SK-MEL-5 (cell line): ENCODE results near the gene MAP1LC3A. TPM values are rescaled to one million over a fixed set of nuclear protein-coding genes. Genes with fewer than 3 reads are reported as not detected.
"Not testable (repeated sequence)": the region's sequence is repeated elsewhere in the genome, so short reads cannot be mapped to it uniquely, and the experiment has no call there.

Experiments
- DNase-seq: peaks from one replicate; pipeline ENCODE4 v3.0.0-alpha.2; 2016; ENCODE audit warnings: low read depth, low spot score
- in situ Hi-C: cut with HindIII; loops from 2 replicates; pipeline ENCODE4 v1.10.0; 2016; ENCODE audit warnings: low sequenced_read_pairs, high pct_unique_total_duplicates, low pct_unique_long_range_greater_than_20kb
- polyA plus RNA-seq, 2 experiments: library from polyadenylated mRNA; depleted of rRNA; stranded (reverse); fragments of >200 nt; gene quantifications; 2 replicates each; pipeline ENCODE4 v1.2.3, GENCODE V29; 2015
- total RNA-seq: library from RNA; depleted of rRNA; stranded (reverse); fragments of >200 nt; shearing (Covaris generic); gene quantifications from 2 replicates; pipeline ENCODE4 v1.2.3, GENCODE V29; 2014; rRNA removed

MAP1LC3A gene
- total RNA-seq: 1.1 and 1.5 TPM in 2 replicates
- polyA plus RNA-seq (2015; cell fraction: cytosol; rRNA removed): 0.31 TPM in 1 of 2 replicates, not detected in the other
- polyA plus RNA-seq (2015; cell fraction: nucleus; rRNA removed): 0.35 TPM in 1 of 2 replicates, not detected in the other

DNA sequence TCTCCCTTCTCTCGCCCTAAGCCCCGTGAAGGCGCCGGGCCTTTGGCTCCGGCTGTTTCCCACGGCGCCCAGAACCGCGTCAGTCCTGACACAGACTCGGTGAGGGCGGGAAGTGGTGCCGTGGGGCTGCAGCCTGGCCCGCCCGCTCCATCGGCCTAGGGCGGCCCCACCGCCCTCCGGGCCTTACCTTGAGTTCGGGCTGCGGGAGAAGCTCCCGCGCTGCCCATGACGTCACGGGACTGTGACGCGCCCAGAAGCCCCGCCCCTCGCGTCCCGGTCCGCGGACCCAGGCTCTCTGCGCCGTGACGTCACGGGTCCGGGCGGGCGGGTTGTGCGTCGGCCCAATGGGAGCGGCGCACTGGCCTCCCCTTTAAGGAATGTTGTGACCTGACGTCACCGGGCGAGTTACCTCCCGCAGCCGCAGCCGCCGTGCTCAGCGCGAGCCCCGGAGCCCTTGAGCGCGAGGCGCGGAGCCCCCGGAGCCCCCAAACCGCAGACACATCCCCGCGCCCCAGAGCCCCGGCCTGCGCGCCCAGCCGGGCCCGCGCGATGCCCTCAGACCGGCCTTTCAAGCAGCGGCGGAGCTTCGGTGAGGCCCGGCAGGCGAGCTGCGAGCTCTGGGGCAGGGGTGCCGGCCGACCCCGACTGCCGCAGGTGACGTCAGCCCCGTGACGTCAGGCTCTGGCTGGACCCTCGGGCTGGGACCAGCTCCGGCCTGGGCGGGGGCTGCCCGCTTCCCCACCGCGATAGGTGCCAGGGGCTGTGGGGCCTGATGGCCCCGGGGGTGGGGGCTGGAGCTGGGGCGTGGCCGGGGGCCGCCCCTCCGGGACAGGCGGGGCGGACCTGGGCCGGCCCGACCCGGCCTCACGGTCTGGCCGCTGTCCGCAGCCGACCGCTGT is at the start of gene MAP1LC3A:
MAP1LC3A (plus strand) TSS at position 399 of the 899 bp plus-strand sequence; CDS start at position 550, 151 bp downstream.
- no peak for DNase-seq
- in situ Hi-C loops: no loop called here

DNA sequence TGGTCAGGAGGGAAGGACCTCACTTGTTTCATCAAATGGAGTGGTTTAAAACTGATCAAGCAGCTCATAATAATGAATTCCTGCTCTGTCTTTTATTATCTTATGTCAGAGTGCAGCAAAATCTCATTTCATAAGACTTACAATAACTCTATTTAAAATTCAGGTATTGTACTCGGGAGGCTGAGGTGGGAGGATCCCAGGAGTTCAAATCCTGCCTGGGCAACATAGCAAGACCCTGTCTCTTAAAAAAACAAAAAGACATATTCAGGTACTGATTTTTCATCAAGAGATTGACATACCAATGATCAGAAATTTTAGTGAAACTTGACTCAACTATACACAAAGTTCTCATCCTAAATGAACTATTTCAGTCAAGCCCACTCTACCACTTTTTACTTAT is 47.9 kb upstream of the MAP1LC3A start:
- in situ Hi-C loops: no loop called here
- no peak for DNase-seq

DNA sequence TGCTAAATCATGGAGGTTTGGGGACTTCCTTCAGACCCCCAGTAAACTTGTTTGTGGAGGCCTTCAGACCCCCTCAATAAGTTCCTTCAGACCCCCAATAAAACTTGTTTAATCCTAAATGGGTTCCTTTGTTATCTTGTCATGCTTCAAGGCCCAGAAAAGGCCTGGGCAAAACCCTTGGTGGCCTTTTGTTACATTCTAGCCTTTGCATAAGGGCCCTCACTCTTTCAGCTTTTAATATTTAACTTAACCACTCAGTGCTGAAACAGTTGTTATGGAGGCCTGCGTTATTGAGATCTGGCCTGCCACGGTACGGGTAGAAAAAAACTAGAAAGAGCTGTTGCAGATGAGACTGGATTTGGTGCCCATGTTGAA is 46.6 kb upstream of the MAP1LC3A start:
- in situ Hi-C loops: no loop called here
- no peak for DNase-seq

DNA sequence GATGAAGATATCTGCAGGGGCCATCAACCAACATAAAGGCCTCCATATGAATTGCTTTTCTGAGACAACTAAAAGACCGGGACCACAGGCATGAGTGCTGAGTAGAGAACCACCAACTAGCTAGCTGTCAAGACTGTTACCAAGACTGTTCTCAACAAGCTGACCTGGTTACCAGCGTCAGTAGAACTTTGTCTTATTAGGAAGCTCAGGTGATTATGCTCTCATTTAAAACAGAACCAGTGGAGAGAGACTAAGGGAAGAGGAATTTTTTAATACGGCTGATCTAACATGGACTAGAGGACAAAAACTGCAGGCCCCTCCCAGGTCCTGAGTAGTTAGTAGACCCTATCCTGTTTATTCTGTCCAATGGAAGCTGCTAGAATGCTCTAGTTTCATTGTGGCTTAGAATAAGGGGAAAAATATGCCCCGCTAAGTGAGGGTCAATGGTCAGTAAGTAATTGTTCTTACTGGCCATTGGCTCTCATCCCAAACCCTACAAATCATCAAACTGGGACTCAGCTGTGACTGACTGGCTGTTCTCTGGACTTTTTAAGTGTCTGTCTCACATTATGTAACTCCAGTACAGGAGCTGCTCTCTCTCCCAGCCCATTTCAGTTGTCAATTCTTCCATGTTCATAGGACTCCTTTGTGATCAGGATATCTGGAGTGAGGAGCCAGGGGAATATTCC is 46.1 kb upstream of the MAP1LC3A start:
- DNase-seq: no peak
- in situ Hi-C loops: no loop called here

DNA sequence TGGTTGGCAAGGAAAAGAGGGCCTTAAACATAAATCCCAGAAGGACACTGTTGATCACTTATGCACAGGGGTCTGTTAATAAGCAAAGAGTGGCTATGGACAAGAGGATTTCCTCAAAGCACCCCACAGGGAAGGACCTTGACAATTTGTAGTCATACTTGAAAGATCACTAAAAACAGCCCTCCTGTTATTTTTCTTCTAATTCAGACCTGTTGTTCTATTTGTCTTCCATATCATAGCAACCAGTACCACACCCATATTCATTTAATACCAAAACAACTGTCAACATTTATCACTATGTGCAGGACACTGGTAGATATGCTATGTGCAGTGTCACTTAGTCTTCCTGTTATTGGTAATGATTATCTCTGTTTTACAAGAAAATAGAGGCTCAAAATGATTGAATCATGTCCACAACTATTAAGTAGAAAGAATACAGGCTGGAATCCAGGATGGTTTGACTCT is 45.5 kb upstream of the MAP1LC3A start:
- in situ Hi-C loops: no loop called here
- DNase-seq: no peak

DNA sequence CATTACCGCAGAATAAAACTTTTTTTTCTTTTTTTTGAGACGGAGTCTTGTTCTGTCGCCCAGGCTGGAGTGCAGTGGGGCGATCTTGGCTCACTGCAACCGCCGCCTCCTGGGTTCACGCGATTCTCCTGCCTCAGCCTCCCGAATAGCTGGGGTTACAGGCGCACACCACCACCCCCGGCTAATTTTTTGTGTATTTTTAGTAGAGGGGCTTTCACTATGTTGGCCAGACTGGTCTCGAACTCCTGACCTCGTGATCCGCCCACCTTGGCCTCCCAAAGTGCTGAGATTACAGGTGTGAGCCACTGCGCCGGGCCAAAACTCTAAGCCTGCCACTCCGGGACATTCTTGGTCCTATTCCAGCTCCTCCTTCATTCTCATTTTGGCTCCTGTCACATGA is 44.5 kb upstream of the MAP1LC3A start:
- in situ Hi-C loops, DNase-seq: not testable (repeated sequence)

DNA sequence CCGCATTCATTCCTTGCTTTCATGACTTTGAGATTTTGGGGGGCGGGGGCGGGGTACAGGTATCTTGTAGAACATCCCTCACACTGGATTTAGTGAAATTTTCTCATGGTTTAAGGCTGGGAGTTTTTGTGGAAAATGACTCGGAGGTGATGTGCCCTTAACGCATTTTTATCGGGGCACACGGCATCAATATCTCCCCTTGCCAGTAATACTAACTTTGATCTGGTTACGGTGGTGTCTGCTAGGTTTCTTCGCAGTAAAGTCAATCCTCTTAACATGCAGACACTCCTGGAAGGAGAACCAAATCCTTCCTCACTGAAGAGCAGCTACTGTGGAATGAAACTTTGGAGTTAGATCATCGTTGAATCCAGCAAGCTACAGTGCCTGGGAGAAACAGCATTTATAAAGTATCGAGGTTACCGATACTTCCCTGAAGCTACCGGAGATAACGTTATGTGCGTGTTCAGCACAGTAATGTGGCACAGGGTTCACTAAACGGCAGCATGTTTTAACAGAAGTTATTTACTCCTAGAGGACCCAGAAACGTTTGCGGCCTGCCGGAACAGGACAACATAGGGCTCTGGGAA is 43.5 kb upstream of the MAP1LC3A start:
- DNase-seq: peak; percentile 13
- in situ Hi-C loops: no loop called here

DNA sequence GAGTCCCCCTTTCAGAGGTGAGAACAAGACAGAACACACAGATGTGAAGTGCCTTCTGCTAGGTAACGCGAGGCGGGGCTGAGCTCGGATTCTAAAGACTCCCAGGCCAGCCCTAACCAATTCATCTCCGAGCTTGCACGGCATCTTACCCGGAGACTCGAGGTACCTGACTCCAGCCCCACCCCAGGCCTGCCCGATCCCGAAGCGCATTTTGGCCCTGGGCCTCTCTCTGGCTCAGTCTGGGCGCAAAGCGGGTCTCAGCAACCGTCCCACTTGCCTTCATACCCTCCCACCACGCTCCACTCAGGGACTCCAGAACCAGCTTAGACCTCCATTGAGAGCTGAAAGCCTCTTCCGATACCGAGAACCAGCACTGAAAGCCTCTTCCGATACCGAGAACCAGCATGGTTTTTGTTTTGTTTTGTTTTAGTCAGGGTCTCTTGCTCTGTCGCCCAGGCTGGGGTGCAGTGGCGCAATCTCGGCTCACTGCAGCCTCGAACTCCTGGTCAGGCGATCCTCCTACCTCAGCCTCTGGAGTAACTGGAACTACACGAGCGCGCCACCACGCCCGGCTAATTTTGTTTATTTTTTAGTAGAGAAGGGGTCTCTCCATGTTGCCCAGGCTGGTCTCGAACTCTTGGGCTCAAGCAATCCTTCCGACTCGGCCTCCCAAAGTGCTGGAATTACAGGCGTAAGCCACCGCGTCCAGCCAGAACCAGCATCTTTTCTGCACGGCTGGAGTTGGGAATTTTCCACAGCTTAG is 42.9 kb upstream of the MAP1LC3A start:
- peak; percentile 64 for DNase-seq
- in situ Hi-C loops: no loop called here

DNA sequence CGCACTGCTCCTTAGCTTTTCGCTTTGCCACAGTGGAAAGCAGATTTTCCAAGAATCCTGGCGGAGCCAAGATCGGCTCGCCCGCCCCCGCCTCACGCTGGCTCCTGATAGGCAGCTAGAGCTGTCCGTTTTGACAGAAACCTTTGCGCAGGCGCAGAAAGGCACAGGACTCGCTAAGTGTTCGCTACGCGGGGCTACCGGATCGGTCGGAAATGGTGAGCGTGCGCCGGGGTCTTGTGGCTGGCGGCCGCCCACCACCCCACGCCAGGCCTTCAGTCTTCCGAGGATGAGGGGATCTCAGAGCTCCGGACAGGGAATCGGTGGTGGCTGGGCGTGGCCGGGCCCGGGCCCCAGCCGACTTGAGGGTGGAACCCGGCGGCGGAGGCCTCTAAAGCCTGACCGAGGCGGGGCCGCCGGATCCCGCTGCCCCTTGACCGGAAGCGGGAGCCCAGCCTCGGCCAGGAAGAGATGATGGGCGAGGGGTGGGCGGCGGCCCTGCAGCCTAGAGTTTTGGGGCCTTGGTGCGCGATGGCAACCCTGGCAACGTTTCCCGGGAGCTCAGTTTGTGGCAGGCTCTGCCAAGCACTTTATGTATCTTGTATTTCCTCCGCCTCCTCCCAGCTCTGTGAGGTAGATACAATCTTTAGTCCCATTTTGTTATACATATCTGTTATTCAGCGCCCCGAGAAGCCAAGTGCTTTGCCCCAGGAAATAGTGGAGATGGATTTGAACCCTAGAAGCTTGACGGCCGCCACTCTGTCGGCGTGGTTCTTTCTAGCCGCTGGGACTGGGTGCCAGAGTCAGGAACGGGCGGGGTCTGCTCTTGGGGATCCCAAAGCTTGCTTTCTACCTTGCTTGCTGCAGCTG is 42.0 kb upstream of the MAP1LC3A start, which contains the start of gene DYNLRB1:
DYNLRB1 (plus strand) TSS at position 176 of the 867 bp plus-strand sequence; CDS start at position 213, 37 bp downstream.
- peak; percentile 98 for DNase-seq
- in situ Hi-C loops: no loop called here

DNA sequence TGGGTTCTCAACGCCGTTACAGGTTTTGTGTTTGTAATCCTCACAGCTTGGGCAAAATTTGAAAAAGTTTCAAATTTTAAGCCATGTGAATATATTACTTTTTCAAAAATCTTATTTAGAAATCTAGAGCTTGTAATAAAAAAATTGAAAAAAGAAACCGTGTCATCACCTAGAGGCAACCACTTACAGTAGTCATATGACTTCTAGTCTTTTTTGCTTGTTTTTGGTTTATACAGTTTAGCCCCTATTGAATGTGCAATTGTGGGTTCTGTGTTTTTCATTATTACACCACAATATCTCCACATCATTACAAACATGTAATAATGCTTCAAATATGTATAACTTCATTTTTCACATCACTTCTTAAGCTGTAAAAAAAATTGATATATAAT is 41.4 kb upstream of the MAP1LC3A start:
- in situ Hi-C loops: no loop called here
- DNase-seq: no peak

DNA sequence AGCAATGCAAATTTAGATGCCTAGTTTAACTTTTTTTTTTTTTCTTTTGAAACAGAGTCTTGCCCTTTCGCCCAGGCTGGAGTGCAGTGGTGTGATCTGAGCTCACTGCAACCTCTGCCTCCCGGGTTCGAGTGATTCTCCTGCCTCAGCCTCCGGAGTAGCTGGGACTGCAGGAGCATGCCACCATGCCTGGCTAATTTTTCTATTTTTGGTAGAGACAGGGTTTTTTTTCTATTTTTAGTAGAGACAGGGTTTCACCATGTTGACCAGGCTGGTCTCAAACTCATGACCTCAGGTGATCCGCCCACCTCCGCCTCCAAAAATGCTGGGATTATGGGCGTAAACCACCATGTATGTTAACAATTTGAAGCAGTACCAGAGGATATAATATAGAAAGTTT is 39.7 kb upstream of the MAP1LC3A start:
- in situ Hi-C loops, DNase-seq: not testable (repeated sequence)

DNA sequence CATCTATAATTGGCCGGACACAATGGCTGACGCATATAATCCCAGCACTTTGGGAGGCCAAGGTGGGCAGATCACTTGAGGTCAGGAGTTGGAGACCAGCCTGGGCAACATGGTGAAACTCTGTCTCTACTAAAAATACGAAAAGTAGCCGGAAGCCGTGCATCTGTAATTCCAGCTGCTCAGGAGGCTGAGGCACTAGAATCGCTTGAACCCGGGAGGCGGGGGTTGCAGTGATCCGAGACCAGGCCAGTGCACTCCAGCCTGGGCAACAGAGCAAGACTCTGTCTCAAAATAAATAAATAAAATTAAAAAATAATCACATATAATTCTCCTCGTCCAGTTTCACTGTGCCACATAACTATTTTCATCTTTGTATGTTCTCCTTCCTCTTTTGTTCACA is 38.7 kb upstream of the MAP1LC3A start:
- DNase-seq, in situ Hi-C loops: not testable (repeated sequence)

DNA sequence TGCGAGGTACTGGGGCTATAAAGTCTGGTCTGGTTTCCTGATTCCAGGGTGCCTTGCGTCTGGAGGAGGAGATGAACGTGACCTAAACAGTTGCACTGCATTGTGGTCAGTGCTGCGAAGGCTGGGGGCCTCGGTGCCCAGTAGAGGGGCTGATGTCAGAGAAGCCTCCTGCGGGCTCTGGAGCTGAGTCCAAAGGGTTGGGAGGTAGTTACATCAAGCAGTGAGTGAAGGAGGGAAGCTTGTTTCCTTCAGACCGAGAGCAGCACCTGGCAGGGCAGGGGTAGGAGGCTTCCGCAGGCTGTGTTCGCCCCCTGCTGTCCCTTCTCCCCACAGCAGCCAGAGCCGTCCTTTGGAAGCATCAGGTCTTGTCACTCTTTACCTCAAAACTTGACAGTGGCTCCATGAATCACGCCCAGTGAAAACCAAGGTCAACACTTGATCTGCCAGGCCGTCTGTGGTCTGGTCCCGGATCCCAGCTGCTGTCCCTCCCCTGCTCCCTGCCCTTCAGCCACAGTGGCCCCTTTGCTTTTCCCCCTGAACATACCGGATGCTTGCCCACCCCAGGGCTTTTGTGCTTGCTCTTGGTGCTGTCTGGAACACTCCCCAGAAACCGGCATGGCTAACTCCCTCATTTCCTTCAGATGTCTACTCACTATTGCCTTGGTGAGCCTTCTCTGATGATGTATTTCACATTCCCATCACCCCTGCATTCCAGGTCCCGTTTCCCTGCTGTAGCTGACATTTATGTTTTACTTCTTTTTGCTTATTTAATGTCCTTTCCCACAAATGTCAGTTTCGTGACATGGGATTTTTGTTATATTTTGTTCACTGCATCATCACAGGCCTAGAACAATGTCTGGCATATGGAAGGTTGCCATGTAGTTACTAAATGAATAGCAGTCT is 35.3 kb upstream of the MAP1LC3A start:
- in situ Hi-C loops: no loop called here
- peak; percentile 60 for DNase-seq

DNA sequence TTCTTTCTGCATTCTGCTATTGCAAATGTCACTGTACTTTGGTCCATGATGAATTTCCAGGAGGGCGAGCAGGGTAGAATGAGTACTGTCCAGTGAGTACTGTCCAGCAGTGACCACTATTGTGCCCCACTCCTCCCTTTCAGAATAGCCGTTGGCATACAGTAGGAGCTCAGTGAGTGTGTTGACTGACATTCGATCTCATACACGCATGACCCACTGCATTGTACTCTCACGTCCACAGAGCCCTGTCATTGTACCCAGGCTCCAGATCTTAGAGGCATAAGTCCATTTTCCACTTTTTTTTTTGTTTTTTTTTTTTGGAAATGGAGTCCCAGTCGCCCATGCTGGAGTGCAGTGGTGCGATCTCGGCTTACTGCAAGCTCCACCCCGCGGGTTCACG is 34.1 kb upstream of the MAP1LC3A start:
- in situ Hi-C loops: no loop called here
- DNase-seq: no peak

DNA sequence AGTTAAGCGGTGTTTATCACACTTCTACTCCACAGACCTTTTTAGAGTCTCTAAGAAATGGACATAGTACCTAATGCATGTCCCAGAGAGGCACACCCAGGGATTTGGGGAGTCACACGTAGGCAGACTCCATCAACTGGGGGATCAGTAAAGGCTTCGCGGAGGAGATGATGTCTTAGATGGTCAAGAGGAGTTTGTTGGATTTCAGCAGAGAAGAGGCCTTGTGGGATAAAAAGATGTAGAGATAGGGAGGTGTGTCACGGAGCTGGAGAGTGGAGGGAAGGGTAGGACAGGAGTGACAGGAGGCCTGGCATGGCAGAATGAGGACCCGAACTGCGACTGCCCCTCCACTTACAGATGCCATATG is 33.2 kb upstream of the MAP1LC3A start:
- DNase-seq: no peak
- in situ Hi-C loops: no loop called here
